Mesendoderm (in vitro differentiated cells): Measurements from ENCODE around the gene PSKH1.

Experiments used
- DNase-seq: peaks from one replicate; pipeline ENCODE4 v3.0.0; 2013
- H2AK5ac ChIP-seq: 2 replicates; pipeline ENCODE4 v1.6.1; 2013; ENCODE audit warnings: low read length, inconsistent platforms
- H2BK120ac ChIP-seq: 2 replicates; pipeline ENCODE4 v1.6.1; 2013; ENCODE audit warnings: low read depth, mild to moderate bottlenecking, low read length, moderate library complexity, mixed read lengths
- H2BK15ac ChIP-seq: replicated peaks from 2 replicates; pipeline ENCODE4 v1.6.1; 2013; ENCODE audit warnings: low read depth, mild to moderate bottlenecking, moderate library complexity
- H2BK5ac ChIP-seq: 2 replicates; pipeline ENCODE4 v1.6.1; 2013; ENCODE audit warnings: low read length, inconsistent platforms
- H3K18ac ChIP-seq: 2 replicates; pipeline ENCODE4 v1.6.1; 2013; ENCODE audit warnings: mild to moderate bottlenecking, low read length, mixed read lengths
- H3K23ac ChIP-seq: one replicate; pipeline ENCODE4 v1.6.1; 2013; ENCODE audit warnings: low read length
- H3K27ac ChIP-seq: 2 replicates; pipeline ENCODE4 v1.5.1; 2013; ENCODE audit warnings: low read depth, mild to moderate bottlenecking, inconsistent platforms, low read length, moderate library complexity
- H3K27me3 ChIP-seq: 2 replicates; pipeline ENCODE4 v1.6.1; 2013; ENCODE audit warnings: low read length, control low read depth, mild to moderate bottlenecking, inconsistent platforms; ENCODE audit not compliant: insufficient read depth, poor library complexity
- H3K36me3 ChIP-seq: 2 replicates; pipeline ENCODE4 v1.6.1; 2013; ENCODE audit warnings: low read length, inconsistent platforms; ENCODE audit not compliant: control insufficient read depth, insufficient read depth
- H3K4ac ChIP-seq: one replicate; pipeline ENCODE4 v1.6.1; 2013; ENCODE audit warnings: low read depth, mild to moderate bottlenecking, low read length, moderate library complexity
- H3K4me1 ChIP-seq: 2 replicates; pipeline ENCODE4 v1.6.1; 2013; ENCODE audit warnings: low read depth, low read length, inconsistent platforms; ENCODE audit not compliant: control insufficient read depth
- H3K4me2 ChIP-seq: 2 replicates; pipeline ENCODE4 v1.6.1; 2013; ENCODE audit warnings: low read length
- H3K4me3 ChIP-seq: 2 replicates; pipeline ENCODE4 v1.5.1; 2013; ENCODE audit warnings: mild to moderate bottlenecking, low read length
- H3K56ac ChIP-seq: one replicate; pipeline ENCODE4 v1.6.1; 2013; ENCODE audit warnings: low read length
- H3K79me1 ChIP-seq: 2 replicates; pipeline ENCODE4 v1.6.1; 2013; ENCODE audit warnings: low read length, inconsistent platforms
- H3K79me2 ChIP-seq: 2 replicates; pipeline ENCODE4 v1.6.1; 2013; ENCODE audit warnings: mild to moderate bottlenecking, low read length; ENCODE audit not compliant: control insufficient read depth, insufficient read depth
- H3K9ac ChIP-seq: 2 replicates; pipeline ENCODE4 v1.6.1; 2013; ENCODE audit warnings: low read length, inconsistent platforms
- H4K5ac ChIP-seq: one replicate; pipeline ENCODE4 v1.6.1; 2013; ENCODE audit warnings: low read length
- H4K8ac ChIP-seq: one replicate; pipeline ENCODE4 v1.6.1; 2013; ENCODE audit warnings: low read depth, mild to moderate bottlenecking, control low read depth, low read length, moderate library complexity
- WGBS: extraction: QIAGEN DNeasy Blood & Tissue Kit; methylation state at CpG from one replicate; pipeline ENCODE4 v1.1.7; 2013; ENCODE audit warnings: low lambda C conversion rate, missing lambda C conversion rate; ENCODE audit not compliant: insufficient coverage; ENCODE audit errors: extremely low coverage; 5-methylcytosine and 5-hydroxymethylcytosine counted together

The PSKH1 gene

DNA sequence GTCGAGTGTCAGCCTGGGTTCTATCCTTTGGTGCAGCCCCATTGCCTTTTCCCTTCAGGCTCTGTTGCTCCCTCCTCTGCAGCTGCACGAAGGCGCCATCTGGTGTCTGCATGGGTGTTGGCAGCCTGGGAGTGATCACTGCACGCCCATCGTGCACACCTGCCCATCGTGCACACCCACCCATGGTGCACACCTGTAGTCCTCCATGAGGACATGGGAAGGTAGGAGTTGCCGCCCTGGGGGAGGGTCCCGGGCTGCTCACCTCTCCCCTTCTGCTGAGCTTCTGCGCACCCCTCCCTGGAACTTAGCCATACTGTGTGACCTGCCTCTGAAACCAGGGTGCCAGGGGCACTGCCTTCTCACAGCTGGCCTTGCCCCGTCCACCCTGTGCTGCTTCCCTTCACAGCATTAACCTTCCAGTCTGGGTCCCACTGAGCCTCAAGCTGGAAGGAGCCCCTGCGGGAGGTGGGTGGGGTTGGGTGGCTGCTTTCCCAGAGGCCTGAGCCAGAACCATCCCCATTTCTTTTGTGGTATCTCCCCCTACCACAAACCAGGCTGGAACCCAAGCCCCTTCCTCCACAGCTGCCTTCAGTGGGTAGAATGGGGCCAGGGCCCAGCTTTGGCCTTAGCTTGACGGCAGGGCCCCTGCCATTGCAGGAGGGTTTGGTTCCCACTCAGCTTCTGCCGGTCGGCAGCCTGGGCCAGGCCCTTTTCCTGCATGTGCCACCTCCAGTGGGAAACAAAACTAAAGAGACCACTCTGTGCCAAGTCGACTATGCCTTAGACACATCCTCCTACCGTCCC is 35.7 kb downstream of the PSKH1 start:
- Histone ChIP-seq H4K8ac (no peak overlapping the region), H2AK5ac (no peak overlapping the region), H3K27ac (no peak overlapping the region), H3K79me1 (no peaks in the 10 kb centered on the region), H3K79me2 (no peaks in the 10 kb centered on the region), H3K4me1 (peaks cover 1% of the 10 kb centered on the region), H3K18ac (no peak overlapping the region), H3K56ac (no peak overlapping the region), H2BK15ac (no peak overlapping the region), H3K4me2 (no peak overlapping the region), H3K27me3 (no peaks in the 10 kb centered on the region), H3K4me3 (no peak overlapping the region), H3K23ac (no peak overlapping the region), H2BK5ac (no peak overlapping the region), H3K4ac (no peak overlapping the region), H3K9ac (no peak overlapping the region), H4K5ac (no peak overlapping the region), H2BK120ac (no peak overlapping the region), H3K36me3 (peaks cover 2% of the 10 kb centered on the region)
- WGBS = no CpG with 5 or more reads among the region's 16 CpGs
- DNase-seq = peak; percentile 72

DNA sequence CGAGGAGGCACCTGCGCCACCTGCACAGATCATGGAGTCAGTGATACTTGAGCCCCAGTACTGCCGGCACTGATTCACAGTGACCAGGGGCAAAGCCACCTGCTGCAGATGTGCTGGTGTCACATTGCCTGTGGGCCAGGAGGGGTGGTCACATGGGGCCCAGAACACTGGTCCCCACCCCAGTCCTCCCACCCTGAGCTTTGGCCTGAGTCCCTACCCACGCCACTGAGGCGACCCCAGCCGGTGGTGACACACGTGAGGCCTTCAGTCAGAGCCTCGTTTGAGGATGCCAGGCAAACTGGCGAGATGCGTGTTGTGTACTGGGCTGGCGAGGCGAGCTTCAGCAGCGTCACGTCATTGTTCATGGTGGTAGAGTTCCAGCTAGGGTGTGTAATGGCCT is 37.1 kb downstream of the PSKH1 start:
- no peak overlapping the region for H3K27ac ChIP-seq
- no peak overlapping the region for H4K8ac ChIP-seq
- H2BK15ac ChIP-seq = no peak overlapping the region
- no peak for DNase-seq
- H2BK120ac ChIP-seq = no peak overlapping the region
- H3K27me3 ChIP-seq = no peaks in the 10 kb centered on the region
- H3K23ac ChIP-seq = no peak overlapping the region
- H3K4ac ChIP-seq = no peak overlapping the region
- no peaks in the 10 kb centered on the region for H3K79me2 ChIP-seq
- no CpG with 5 or more reads among the region's 14 CpGs for WGBS
- H3K36me3 ChIP-seq = peaks cover 2% of the 10 kb centered on the region
- H4K5ac ChIP-seq = no peak overlapping the region
- no peak overlapping the region for H3K18ac ChIP-seq
- H3K79me1 ChIP-seq = peaks cover 4% of the 10 kb centered on the region
- H3K56ac ChIP-seq = no peak overlapping the region
- no peak overlapping the region for H2BK5ac ChIP-seq
- H3K4me2 ChIP-seq = no peak overlapping the region
- H2AK5ac ChIP-seq = no peak overlapping the region
- H3K4me1 ChIP-seq = peaks cover 9% of the 10 kb centered on the region
- no peak overlapping the region for H3K4me3 ChIP-seq
- H3K9ac ChIP-seq = no peak overlapping the region

DNA sequence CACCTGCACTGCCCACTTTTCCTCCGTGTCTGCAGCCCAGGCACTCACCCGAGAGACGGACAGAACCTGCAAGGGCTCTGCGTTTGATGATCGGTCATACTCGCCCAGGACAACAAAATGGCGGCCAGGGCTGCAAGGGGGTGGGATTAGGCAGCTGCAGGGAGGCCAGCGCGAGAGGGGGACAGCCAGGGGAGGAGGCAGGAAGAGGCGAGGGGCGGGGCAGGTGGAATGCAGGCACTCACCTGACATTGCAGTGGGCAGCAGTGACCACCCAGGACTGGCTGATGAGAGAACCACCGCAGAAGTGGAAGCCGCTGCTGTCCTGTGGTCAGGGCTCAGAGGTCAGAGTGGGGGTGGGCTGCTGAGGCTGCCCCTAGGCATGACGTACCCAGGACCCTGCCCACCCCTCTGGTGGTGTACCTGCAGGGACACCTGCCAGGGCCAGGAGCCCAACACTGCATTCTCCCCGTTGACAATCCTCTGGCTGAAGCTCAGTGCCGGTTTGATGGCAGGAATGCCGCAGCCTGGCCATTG is 37.7 kb downstream of the PSKH1 start:
- no peak overlapping the region for H3K9ac ChIP-seq
- H3K36me3 ChIP-seq = peaks cover 2% of the 10 kb centered on the region
- H3K79me2 ChIP-seq = no peaks in the 10 kb centered on the region
- WGBS = no CpG with 5 or more reads among the region's 17 CpGs
- H3K27ac ChIP-seq = no peak overlapping the region
- H3K4me2 ChIP-seq = no peak overlapping the region
- DNase-seq = no peak
- no peak overlapping the region for H4K5ac ChIP-seq
- H2BK5ac ChIP-seq = no peak overlapping the region
- H3K4me3 ChIP-seq = no peak overlapping the region
- H2BK120ac ChIP-seq = no peak overlapping the region
- no peak overlapping the region for H3K56ac ChIP-seq
- H2AK5ac ChIP-seq = no peak overlapping the region
- H3K79me1 ChIP-seq = peaks cover 4% of the 10 kb centered on the region
- no peak overlapping the region for H3K4ac ChIP-seq
- H3K23ac ChIP-seq = no peak overlapping the region
- H2BK15ac ChIP-seq = no peak overlapping the region
- peaks cover 9% of the 10 kb centered on the region for H3K4me1 ChIP-seq
- H3K27me3 ChIP-seq = no peaks in the 10 kb centered on the region
- H3K18ac ChIP-seq = no peak overlapping the region
- H4K8ac ChIP-seq = no peak overlapping the region

DNA sequence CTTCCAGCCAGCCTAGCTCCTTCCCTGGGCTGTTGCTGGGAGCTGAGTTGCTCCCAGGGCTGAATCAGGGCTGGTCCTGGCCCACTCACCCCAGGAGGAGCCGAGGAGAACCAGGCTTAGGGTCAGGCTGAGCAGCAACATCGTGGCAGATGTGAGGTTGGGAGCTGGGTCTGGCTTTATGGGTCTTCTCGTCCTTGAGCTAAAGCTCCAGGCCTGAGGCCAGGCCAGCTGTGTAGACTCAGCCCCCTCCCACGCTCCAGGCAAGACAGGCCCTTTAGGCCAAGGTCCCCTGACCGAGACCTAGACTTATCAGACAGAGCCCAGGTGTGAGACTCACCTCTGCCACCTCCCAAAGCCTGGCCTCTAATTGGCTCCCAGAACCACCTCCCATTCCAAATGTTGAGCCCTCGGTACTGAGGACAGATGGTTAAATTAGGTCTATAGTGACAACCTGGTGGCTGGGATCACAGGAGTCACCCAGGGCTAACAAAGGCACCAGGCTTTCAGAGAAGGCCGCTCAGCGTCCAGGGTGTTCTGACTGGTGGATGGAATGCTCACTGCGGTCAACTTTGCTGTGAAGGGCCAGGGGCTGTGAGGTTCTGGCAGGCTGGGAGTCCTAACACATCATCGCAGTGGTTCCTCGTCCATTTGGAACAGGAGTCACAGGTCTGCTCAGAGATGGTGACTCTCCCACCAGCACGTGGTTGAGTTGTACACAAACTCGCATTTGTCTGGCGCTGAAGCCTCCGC is 38.8 kb downstream of the PSKH1 start, which contains the start of gene CTRL:
CTRL (minus strand) TSS at position 151 of the 750 bp plus-strand sequence; CDS start at position 141, 10 bp downstream.
- H2BK120ac ChIP-seq = no peak within 1 kb of the TSS
- H3K23ac ChIP-seq = no peak within 1 kb of the TSS
- no peak within 1 kb of the TSS for H3K4ac ChIP-seq
- no peak within 1 kb of the TSS for H4K5ac ChIP-seq
- WGBS = no CpG with 5 or more reads among the region's 15 CpGs
- H3K56ac ChIP-seq = peak within 1 kb of the TSS; percentile 56
- peaks cover 4% of the 10 kb centered on the region for H3K79me1 ChIP-seq
- H2BK15ac ChIP-seq = no peak within 1 kb of the TSS
- no peaks in the 10 kb centered on the region for H3K79me2 ChIP-seq
- no peak within 1 kb of the TSS for H2AK5ac ChIP-seq
- no peak within 1 kb of the TSS for H3K18ac ChIP-seq
- peaks cover 2% of the 10 kb centered on the region for H3K36me3 ChIP-seq
- H3K4me1 ChIP-seq = peaks cover 9% of the 10 kb centered on the region
- peak; percentile 71 for DNase-seq
- H3K4me2 ChIP-seq = no peak within 1 kb of the TSS
- no peaks in the 10 kb centered on the region for H3K27me3 ChIP-seq
- H3K9ac ChIP-seq = no peak within 1 kb of the TSS
- H2BK5ac ChIP-seq = no peak within 1 kb of the TSS
- H3K4me3 ChIP-seq = no peak within 1 kb of the TSS
- H3K27ac ChIP-seq = no peak within 1 kb of the TSS
- no peak within 1 kb of the TSS for H4K8ac ChIP-seq

DNA sequence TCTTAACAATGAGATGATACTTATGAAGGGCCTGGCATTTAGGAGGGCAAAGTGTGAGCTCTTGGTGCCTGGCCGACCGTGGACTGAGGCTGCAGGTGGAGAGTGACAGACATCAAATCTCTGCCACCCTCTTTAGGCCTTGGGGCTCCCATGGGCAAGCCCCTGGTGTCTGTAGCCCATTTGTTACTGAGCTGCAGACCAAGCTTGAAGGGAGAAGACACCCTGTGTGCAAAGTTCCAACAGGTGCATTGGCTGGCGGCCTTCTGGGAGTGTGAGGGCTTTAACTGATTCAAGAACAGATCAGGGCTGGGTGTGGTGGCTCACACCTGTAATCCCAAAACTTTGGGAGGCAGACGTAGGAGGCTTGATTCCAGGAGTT is 39.4 kb downstream of the PSKH1 start:
- no peak overlapping the region for H4K5ac ChIP-seq
- H3K9ac ChIP-seq = no peak overlapping the region
- no peak overlapping the region for H3K23ac ChIP-seq
- no peak overlapping the region for H4K8ac ChIP-seq
- H3K27ac ChIP-seq = no peak overlapping the region
- H2BK15ac ChIP-seq = no peak overlapping the region
- H3K18ac ChIP-seq = no peak overlapping the region
- H3K4me2 ChIP-seq = no peak overlapping the region
- WGBS = no CpG with 5 or more reads among the region's 4 CpGs
- H3K79me2 ChIP-seq = no peaks in the 10 kb centered on the region
- H3K4ac ChIP-seq = no peak overlapping the region
- H2BK120ac ChIP-seq = no peak overlapping the region
- no peak overlapping the region for H2BK5ac ChIP-seq
- H3K79me1 ChIP-seq = peaks cover 6% of the 10 kb centered on the region
- no peak overlapping the region for H3K4me3 ChIP-seq
- H3K27me3 ChIP-seq = no peaks in the 10 kb centered on the region
- no peak overlapping the region for H2AK5ac ChIP-seq
- no peak overlapping the region for H3K56ac ChIP-seq
- peaks cover 12% of the 10 kb centered on the region for H3K4me1 ChIP-seq
- peaks cover 2% of the 10 kb centered on the region for H3K36me3 ChIP-seq
- no peak for DNase-seq
